Liver (tissue), 9 donors: ENCODE data around the gene GOLGA5. TPM values are rescaled to one million over a fixed set of nuclear protein-coding genes. Genes with fewer than 3 reads are reported as not detected.

Experiments
- DNase-seq: peaks from one replicate; pipeline ENCODE4 v3.0.0-alpha.2; 2017; ENCODE audit warnings: low spot score
- H3K27ac ChIP-seq, 2 donors: one replicate each; pipeline ENCODE4 v1.7.0; 2013; ENCODE audit warnings: inconsistent platforms in 2 of 2, low read length in 2 of 2, control low read depth in 1 of 2, low read depth in 1 of 2, mild to moderate bottlenecking in 1 of 2
- H3K27me3 ChIP-seq, 4 donors: one replicate each; pipeline versions ENCODE4 v1.6.1 to v1.7.0; 2013; ENCODE audit warnings: low read length in 3 of 4, inconsistent platforms in 1 of 4, mild to moderate bottlenecking in 1 of 4, moderate library complexity in 1 of 4; ENCODE audit not compliant: control insufficient read depth in 4 of 4, insufficient read depth in 4 of 4
- H3K36me3 ChIP-seq, 4 donors: one replicate each; pipeline versions ENCODE4 v1.6.1 to v1.7.0; 2013; ENCODE audit warnings: low read length in 3 of 4, mild to moderate bottlenecking in 3 of 4, low read depth in 1 of 4, moderate library complexity in 1 of 4; ENCODE audit not compliant: control insufficient read depth in 4 of 4, insufficient read depth in 3 of 4
- H3K4me1 ChIP-seq, 4 donors: one replicate each; pipeline versions ENCODE4 v1.6.1 to v1.7.0; 2013; ENCODE audit warnings: low read length in 3 of 4, mild to moderate bottlenecking in 3 of 4, moderate library complexity in 1 of 4; ENCODE audit not compliant: control insufficient read depth in 4 of 4, insufficient read depth in 4 of 4
- H3K4me3 ChIP-seq, 3 donors: one replicate each; pipeline versions ENCODE4 v1.6.1 to v1.7.0; 2013; ENCODE audit warnings: low read length in 3 of 3, control low read depth in 1 of 3, low read depth in 1 of 3, mild to moderate bottlenecking in 1 of 3
- H3K9ac ChIP-seq, 2 donors: one replicate each; pipeline ENCODE4 v1.7.0; 2013; ENCODE audit warnings: low read length in 2 of 2, mild to moderate bottlenecking in 2 of 2, moderate library complexity in 2 of 2, control low read depth in 1 of 2, low read depth in 1 of 2
- H3K9me3 ChIP-seq, 4 donors: one replicate each; pipeline versions ENCODE4 v1.6.1 to v1.7.0; 2013; ENCODE audit warnings: low read length in 3 of 4; ENCODE audit not compliant: control insufficient read depth in 4 of 4
- ATF3 ChIP-seq: IDR thresholded peaks from 2 replicates; pipeline ENCODE4 v1.6.1; 2016; ENCODE audit warnings: antibody characterized with exemption
- FOXA2 ChIP-seq: IDR thresholded peaks from 2 replicates; pipeline ENCODE4 v1.6.1; 2016; ENCODE audit warnings: antibody characterized with exemption
- GABPA ChIP-seq, 2 donors: IDR thresholded peaks in 1 of 2; conservative IDR thresholded peaks in 1 of 2; 2 replicates each; pipeline ENCODE4 v1.6.1; 2016; ENCODE audit warnings: antibody characterized with exemption in 2 of 2, mild to moderate bottlenecking in 1 of 2, moderate library complexity in 1 of 2
- HNF4A ChIP-seq, 2 donors: conservative IDR thresholded peaks; 2 replicates each; pipeline ENCODE4 v1.6.1; 2016; ENCODE audit warnings: antibody characterized with exemption in 2 of 2, mild to moderate bottlenecking in 2 of 2
- HNF4G ChIP-seq: IDR thresholded peaks from 2 replicates; pipeline ENCODE4 v1.6.1; 2016; ENCODE audit warnings: antibody characterized with exemption
- JUND ChIP-seq, 2 donors: IDR thresholded peaks; 2 replicates each; pipeline ENCODE4 v1.6.1; 2016; ENCODE audit warnings: antibody characterized with exemption in 2 of 2
- RAD21 ChIP-seq, 2 donors: IDR thresholded peaks; 2 replicates each; pipeline ENCODE4 v1.6.1; 2016; ENCODE audit warnings: antibody characterized with exemption in 2 of 2, mild to moderate bottlenecking in 2 of 2
- REST ChIP-seq: IDR thresholded peaks from 2 replicates; pipeline ENCODE4 v1.6.1; 2016; ENCODE audit warnings: antibody characterized with exemption, mild to moderate bottlenecking
- RXRA ChIP-seq, 2 donors: IDR thresholded peaks; 2 replicates each; pipeline ENCODE4 v1.6.1; 2017 to 2018; ENCODE audit warnings: antibody characterized with exemption in 2 of 2, mild to moderate bottlenecking in 1 of 2
- SP1 ChIP-seq: IDR thresholded peaks from 2 replicates; pipeline ENCODE4 v1.6.1; 2018; ENCODE audit warnings: antibody characterized with exemption, mild to moderate bottlenecking
- YY1 ChIP-seq: IDR thresholded peaks from 2 replicates; pipeline ENCODE4 v1.6.1; 2016; ENCODE audit warnings: antibody characterized with exemption, mild to moderate bottlenecking
- WGBS: extraction: QIAGEN DNeasy Blood & Tissue Kit; methylation state at CpG from one replicate; pipeline ENCODE4 v1.1.7; 2013; 5-methylcytosine and 5-hydroxymethylcytosine counted together
- polyA plus RNA-seq, 2 donors: library from polyadenylated mRNA; stranded (reverse) in 1 of 2; unstranded in 1 of 2; fragments of 200-250 nt in 1 of 2; fragments of >200 nt in 1 of 2; fragmentation: Nextera tagmentation in 1 of 2; extraction: Ambion mirVana in 1 of 2; gene quantifications; one replicate each; pipeline versions ENCODE4 v1.2.1 to v1.2.3, GENCODE V29; 2013 to 2015
- total RNA-seq, 2 donors: library from RNA; depleted of rRNA; stranded (reverse); fragments of >200 nt; gene quantifications; one replicate each; pipeline ENCODE4 v1.2.3, GENCODE V29; 2014
- TF ChIP-seq, protein P1 (sequence below): IDR thresholded peaks from 2 replicates; pipeline ENCODE4 v1.6.1; 2016; ENCODE audit warnings: antibody characterized with exemption
- TF ChIP-seq, protein P2 (sequence below): IDR thresholded peaks from 2 replicates; pipeline ENCODE4 v1.6.1; 2016; ENCODE audit warnings: antibody characterized with exemption
- donor health status: healthy.
- donor health status: healthy.
- donor health status: healthy.
- donor health status: healthy.
- donor health status: healthy.

The GOLGA5 gene
- total and polyA plus RNA-seq, 4 donors = 19.2 to 39.9 (median 28.2) TPM

DNA sequence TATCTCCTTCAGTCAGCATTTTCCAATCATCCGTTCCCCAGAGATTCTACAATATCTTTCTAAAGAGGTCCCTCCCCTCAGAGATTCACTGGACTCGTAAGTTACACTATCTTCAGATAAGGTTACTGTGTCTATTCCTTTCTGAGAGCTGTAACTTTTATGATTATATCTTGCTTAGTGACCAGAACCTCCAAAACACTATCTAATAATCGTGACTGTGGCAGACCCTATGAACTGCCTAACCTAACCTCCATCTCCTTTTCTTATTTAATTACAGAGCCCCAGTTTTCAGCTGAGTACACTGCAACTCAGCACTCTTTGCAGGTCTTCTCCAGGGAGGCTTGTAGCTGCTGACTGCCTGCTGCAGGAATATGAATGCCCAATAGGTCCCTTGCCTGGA, 90.3 kb downstream of the GOLGA5 start:
- Histone ChIP-seq H3K36me3 (no peaks in the 10 kb centered on the region), H3K4me1 (peaks cover under 1 to 15% (median 9%) of the 10 kb centered on the region in 4 donors), H3K9me3 (no peaks in the 10 kb centered on the region), H3K27me3 (no peaks in the 10 kb centered on the region), H3K9ac (no peak overlapping the region), H3K27ac (no peak overlapping the region), H3K4me3 (no peak overlapping the region)
- TF ChIP-seq RXRA (IDR thresholded peaks at IDR 0.05) = no peak
- no peak for TF ChIP-seq HNF4A (conservative IDR thresholded peaks at IDR 0.05)
- no peak for TF ChIP-seq SP1
- no peak for TF ChIP-seq REST
- no peak for TF ChIP-seq GABPA (IDR thresholded peaks at IDR 0.05 in 1 of 2, conservative IDR thresholded peaks at IDR 0.05 in 1 of 2)
- TF ChIP-seq YY1 = no peak
- no peak for TF ChIP-seq JUND (IDR thresholded peaks at IDR 0.05)
- no peak for TF ChIP-seq RAD21 (IDR thresholded peaks at IDR 0.05)
- no peak for TF ChIP-seq FOXA2
- no peak for DNase-seq
- 60% methylated on average over 3 of the region's 3 CpGs for WGBS

DNA sequence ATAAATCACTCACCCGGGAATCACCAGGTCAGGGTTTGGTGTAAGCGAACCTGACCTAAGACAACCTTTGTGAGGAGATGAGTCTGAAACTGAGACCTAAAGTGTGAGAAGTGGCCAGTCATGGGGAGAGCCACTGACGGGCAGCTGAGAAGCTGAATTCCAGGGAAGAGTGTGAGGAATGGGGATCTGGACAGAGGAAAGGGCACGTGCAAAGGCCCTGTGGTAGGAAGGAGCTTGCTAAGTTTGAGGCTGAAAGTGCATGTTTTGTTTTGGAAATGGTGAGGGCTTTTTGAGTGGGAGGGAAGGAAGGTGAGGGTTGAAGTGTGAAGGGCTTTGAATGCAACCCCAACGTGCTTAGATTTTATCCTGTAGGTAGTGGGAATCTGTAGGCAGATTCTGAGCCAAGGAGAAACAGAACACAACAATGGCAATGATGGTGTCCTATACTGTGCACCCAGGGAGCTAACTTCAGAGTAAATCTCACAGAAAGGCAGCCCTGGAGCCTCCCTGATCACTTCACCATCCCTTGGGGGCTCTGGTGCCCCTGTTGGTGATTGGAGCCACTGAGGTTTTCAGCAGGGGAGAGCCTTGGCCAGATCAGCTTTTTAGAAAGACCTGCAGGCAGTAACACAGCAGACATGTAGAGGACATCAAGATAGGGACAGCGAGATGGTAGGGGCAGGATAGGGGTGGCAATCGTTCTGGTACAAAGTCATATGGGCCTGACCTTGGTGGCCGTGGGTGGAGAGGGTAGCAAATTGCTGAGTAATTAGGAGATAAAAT, 91.4 kb downstream of the GOLGA5 start:
- Histone ChIP-seq H3K36me3 (no peaks in the 10 kb centered on the region), H3K4me1 (peaks cover 0 to 8% (median 5%) of the 10 kb centered on the region in 4 donors), H3K9ac (no peak overlapping the region), H3K27ac (no peak overlapping the region), H3K27me3 (no peaks in the 10 kb centered on the region), H3K9me3 (no peaks in the 10 kb centered on the region), H3K4me3 (no peak overlapping the region)
- TF ChIP-seq ATF3 (no peak), HNF4A (conservative IDR thresholded peaks at IDR 0.05) (no peak), FOXA2 (no peak), HNF4G (no peak), JUND (IDR thresholded peaks at IDR 0.05) (no peak)
- TF ChIP-seq, protein P1, sequence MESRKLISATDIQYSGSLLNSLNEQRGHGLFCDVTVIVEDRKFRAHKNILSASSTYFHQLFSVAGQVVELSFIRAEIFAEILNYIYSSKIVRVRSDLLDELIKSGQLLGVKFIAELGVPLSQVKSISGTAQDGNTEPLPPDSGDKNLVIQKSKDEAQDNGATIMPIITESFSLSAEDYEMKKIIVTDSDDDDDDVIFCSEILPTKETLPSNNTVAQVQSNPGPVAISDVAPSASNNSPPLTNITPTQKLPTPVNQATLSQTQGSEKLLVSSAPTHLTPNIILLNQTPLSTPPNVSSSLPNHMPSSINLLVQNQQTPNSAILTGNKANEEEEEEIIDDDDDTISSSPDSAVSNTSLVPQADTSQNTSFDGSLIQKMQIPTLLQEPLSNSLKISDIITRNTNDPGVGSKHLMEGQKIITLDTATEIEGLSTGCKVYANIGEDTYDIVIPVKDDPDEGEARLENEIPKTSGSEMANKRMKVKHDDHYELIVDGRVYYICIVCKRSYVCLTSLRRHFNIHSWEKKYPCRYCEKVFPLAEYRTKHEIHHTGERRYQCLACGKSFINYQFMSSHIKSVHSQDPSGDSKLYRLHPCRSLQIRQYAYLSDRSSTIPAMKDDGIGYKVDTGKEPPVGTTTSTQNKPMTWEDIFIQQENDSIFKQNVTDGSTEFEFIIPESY = no peak
- TF ChIP-seq, protein P2, sequence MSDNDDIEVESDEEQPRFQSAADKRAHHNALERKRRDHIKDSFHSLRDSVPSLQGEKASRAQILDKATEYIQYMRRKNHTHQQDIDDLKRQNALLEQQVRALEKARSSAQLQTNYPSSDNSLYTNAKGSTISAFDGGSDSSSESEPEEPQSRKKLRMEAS = no peak
- 69% methylated on average over 8 of the region's 8 CpGs for WGBS
- no peak for DNase-seq
